ENCODE measurements around the gene HOXC12.
A peak's percentile ranks its signal among the peaks of the same experiment; 100 is the strongest.

Gene HOXC12

DNA sequence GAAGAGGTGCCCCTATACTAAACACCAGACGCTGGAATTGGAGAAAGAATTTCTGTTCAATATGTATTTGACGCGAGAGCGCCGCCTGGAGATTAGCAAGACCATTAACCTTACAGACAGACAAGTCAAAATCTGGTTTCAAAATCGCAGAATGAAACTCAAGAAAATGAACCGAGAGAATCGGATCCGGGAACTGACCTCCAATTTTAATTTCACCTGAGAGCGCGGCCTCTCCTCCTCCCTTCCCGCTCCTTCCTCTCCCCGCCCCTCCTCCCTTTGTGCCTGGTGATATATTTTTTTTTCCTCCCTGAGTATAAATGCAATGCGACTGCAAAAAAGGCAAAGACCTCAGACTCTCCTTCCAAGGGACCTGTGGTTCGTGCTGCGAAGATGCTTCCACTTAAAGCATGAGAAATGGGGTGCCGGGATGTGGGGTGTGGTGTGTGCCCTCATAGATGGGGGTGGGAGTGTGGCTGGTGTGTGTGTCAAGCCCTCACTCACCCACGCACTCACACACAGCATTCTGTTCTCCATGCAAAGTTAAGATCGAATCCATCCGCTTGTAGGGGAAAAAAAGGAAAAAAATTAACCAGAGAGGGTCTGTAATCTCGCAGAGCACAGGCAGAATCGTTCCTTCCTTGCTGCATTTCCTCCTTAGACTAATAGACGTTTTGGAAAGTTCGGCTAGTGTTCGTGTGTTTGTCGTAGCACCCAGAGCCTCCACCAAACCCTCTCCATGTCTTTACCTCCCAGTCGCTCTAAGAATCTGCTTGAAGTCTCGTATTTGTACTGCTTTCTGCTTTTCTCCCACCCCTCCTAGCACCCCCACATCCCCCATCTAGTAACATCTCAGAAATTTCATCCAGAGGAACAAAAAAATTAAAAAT is 34.8 kb downstream of the HOXC12 start:
- peak overlapping the region; percentile 95 to 99 (median 96) for H3K4me3 Mint-ChIP-seq

DNA sequence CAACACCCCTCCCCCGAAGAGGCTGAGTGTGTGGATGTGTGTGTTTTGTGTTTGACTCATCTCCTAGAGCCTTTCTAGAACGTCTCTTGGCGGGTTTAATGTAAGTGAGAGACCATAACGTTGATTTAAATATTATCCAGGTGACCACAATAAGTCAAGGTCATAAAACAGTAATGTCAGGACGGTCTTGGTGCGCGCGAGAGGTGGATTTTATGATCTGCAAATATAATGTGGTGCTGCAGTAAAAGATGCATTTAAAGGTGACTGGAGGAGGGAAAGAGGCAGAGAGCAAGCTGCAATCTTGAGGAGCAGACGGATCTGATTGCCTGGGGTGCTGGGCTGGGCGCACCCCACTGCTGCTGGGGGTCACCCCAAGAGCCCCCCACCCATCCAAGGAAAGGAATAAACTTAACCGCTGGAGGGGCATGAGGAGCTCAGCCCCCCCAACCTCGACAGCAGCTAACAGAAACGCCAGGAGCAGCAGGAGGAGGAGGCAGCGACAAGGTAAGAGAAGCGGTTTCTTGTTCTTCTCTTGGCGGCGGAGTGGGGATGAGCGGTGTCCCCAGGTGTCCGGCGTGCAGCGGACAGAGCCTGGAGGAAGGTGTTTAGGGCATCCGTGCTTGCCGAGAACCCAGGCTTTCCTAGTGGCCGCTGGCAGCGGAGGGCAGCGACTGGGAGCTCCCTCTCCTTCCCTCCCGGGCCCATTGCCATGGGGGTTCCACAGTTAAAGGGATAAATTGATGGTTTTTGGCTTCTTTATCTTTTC is 35.8 kb downstream of the HOXC12 start:
- Mint-ChIP-seq H3K27me3 (ENCODE audit: low read depth) (peaks cover 97% of the 10 kb centered on the region), H3K9me3 (no peaks in the 10 kb centered on the region), H3K4me3 (peak overlapping the region; percentile 95 to 99 (median 96)), H3K4me1 (peaks cover 77% of the 10 kb centered on the region), H3K27ac (peak overlapping the region; percentile 95 to 100 (median 95)), H3K36me3 (ENCODE audit: low read depth) (peaks cover 42% of the 10 kb centered on the region)
- TF ChIP-seq, protein P1, sequence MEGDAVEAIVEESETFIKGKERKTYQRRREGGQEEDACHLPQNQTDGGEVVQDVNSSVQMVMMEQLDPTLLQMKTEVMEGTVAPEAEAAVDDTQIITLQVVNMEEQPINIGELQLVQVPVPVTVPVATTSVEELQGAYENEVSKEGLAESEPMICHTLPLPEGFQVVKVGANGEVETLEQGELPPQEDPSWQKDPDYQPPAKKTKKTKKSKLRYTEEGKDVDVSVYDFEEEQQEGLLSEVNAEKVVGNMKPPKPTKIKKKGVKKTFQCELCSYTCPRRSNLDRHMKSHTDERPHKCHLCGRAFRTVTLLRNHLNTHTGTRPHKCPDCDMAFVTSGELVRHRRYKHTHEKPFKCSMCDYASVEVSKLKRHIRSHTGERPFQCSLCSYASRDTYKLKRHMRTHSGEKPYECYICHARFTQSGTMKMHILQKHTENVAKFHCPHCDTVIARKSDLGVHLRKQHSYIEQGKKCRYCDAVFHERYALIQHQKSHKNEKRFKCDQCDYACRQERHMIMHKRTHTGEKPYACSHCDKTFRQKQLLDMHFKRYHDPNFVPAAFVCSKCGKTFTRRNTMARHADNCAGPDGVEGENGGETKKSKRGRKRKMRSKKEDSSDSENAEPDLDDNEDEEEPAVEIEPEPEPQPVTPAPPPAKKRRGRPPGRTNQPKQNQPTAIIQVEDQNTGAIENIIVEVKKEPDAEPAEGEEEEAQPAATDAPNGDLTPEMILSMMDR (IDR thresholded peaks at IDR 0.05; ENCODE audit: unreplicated experiment in 3 of 3): no peak

More for the DNA sequence above, 34.8 kb downstream of the HOXC12 start:
- Mint-ChIP-seq H3K36me3 (ENCODE audit: low read depth) (peaks cover 35% of the 10 kb centered on the region), H3K27ac (peak overlapping the region; percentile 95 to 100 (median 95)), H3K27me3 (ENCODE audit: low read depth) (peaks cover 99% of the 10 kb centered on the region), H3K4me1 (peaks cover 75% of the 10 kb centered on the region), H3K9me3 (no peaks in the 10 kb centered on the region)
- TF ChIP-seq, protein P1 (IDR thresholded peaks at IDR 0.05; ENCODE audit: unreplicated experiment in 3 of 3): peak; percentile 43 to 54 (median 50)

DNA sequence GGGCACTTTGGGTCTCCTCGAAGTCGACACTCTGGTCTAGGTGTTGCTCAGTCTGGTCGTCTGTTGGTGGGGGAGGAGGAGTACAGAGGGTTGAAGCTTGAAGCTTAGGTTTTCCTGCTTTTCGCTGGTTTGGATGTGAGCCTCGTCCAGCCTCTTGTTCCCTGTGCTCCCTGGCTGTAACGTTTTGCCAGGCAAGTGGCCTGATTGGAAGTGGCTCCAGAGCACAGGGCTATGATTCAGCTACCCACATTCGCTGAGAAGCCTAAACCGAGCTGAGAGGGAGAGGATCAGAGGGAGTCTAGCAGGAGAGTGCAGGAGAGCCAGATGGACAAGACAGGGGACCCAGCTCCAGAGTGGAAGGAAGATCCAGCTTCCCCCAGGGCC is 36.4 kb downstream of the HOXC12 start:
- peaks cover 78% of the 10 kb centered on the region for H3K4me1 Mint-ChIP-seq
- H3K36me3 Mint-ChIP-seq (ENCODE audit: low read depth): peaks cover 42% of the 10 kb centered on the region
- TF ChIP-seq, protein P1 (IDR thresholded peaks at IDR 0.05; ENCODE audit: unreplicated experiment in 3 of 3): no peak
- H3K9me3 Mint-ChIP-seq: no peaks in the 10 kb centered on the region
- peak overlapping the region; percentile 95 to 99 (median 96) for H3K4me3 Mint-ChIP-seq
- peaks cover 91% of the 10 kb centered on the region for H3K27me3 Mint-ChIP-seq (ENCODE audit: low read depth)
- peak overlapping the region; percentile 95 to 100 (median 95) for H3K27ac Mint-ChIP-seq

DNA sequence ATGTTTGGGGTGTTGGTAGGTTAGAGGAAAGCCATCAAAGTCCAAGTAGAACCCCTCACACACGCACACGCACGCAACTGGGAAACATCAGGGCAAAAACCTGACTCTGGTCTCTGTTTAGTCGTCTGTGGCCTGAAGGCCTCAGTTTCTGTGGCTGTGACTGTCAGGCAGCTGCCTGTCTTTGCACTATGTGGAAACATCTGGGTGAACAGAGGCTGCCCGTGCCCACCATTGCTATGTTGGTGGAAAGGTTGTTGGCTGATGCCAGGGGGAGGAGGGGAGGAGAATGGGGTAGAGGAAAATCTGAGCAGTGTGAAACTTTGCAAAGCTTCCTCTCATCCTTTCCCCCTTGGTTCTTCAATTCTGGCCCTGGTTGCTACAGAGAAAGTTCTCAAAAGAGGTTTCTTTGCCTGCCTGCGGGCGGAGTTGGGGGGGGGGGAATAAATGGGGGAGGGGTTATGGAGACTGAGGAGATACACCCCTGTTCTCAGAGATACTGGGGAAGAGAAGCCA is 37.7 kb downstream of the HOXC12 start:
- H3K4me1 Mint-ChIP-seq: peaks cover 71% of the 10 kb centered on the region
- H3K27me3 Mint-ChIP-seq (ENCODE audit: low read depth): peaks cover 83% of the 10 kb centered on the region
- TF ChIP-seq, protein P1 (IDR thresholded peaks at IDR 0.05; ENCODE audit: unreplicated experiment in 3 of 3): no peak
- peaks cover 36% of the 10 kb centered on the region for H3K36me3 Mint-ChIP-seq (ENCODE audit: low read depth)
- no peaks in the 10 kb centered on the region for H3K9me3 Mint-ChIP-seq
- peak overlapping the region; percentile 95 to 100 (median 100) for H3K27ac Mint-ChIP-seq
- H3K4me3 Mint-ChIP-seq: peak overlapping the region; percentile 95 to 99 (median 96)

DNA sequence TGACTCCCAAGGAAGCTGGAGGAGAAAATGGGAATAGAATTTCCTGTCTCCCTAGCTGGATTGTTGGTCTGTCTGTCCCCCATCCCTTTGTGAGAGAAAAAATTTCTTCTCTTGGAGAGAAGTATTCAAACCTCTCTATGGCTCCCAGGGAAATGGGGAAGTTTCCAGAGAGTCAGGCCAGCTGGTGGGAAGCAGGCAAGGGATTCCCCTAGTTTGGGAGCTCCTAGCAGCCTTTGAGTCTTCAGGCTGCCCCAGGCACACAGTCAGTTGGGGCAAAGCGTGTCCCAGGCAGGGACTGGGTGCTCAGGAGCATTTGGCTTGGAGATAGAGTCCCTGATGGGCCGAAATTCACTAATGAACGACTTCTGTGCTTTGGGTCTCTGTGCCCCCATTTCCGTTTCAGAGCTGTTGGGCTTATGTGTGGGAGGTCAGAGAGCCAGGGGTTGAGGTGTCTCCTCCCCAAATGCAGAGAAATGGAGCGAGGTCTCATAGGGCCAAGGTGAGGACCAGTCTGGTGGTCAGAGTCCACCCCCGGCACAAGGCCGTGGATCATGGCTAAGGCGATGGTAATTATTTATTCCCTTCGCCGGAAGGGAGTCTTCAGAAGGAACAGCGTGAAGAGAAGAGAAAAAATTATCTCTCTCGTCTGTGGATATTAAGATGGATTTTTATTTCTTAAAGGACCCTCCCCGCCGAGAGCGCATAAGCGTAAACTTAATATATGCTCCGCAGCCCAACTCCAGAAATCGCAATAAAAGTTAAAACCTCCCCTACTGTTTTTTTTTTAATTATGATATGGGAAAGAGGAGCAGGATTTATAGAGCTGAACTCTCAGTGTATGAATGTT is 38.7 kb downstream of the HOXC12 start:
- no peaks in the 10 kb centered on the region for H3K9me3 Mint-ChIP-seq
- peak overlapping the region; percentile 95 to 99 (median 96) for H3K4me3 Mint-ChIP-seq
- H3K27ac Mint-ChIP-seq: peak overlapping the region; percentile 95 to 100 (median 100)
- H3K4me1 Mint-ChIP-seq: peaks cover 71% of the 10 kb centered on the region
- H3K36me3 Mint-ChIP-seq (ENCODE audit: low read depth): peaks cover 36% of the 10 kb centered on the region
- TF ChIP-seq, protein P1 (IDR thresholded peaks at IDR 0.05; ENCODE audit: unreplicated experiment in 3 of 3): no peak
- peaks cover 82% of the 10 kb centered on the region for H3K27me3 Mint-ChIP-seq (ENCODE audit: low read depth)
